ENCODE data around the gene RETREG1. TPM values are rescaled to one million over a fixed set of nuclear protein-coding genes. Genes with fewer than 3 reads are reported as not detected.

The RETREG1 gene
- total RNA-seq, 1 experiment from 2014 or later, result 3.4 TPM

- H3K4ac ChIP-seq (ENCODE audit: low read depth, low read length), result no peak overlapping the region
- no peak overlapping the region for H3T11ph ChIP-seq (ENCODE audit: low read length)
- H3K79me2 ChIP-seq (ENCODE audit: insufficient read depth, low read length), result no peaks in the 10 kb centered on the region
- H4K5ac ChIP-seq (ENCODE audit: insufficient read length, low read depth, low read length), result no peak overlapping the region
- no peak overlapping the region for H4K8ac ChIP-seq (replicated peaks; ENCODE audit: insufficient read length, low read depth, low read length)
- no peak overlapping the region for H3K27ac ChIP-seq (ENCODE audit: insufficient read length, low read depth, low read length)
- no peak overlapping the region for H2BK5ac ChIP-seq (ENCODE audit: insufficient read length, low read length)
- H3K23ac ChIP-seq (ENCODE audit: insufficient read length, low read depth, low read length), result no peak overlapping the region
- H3K79me1 ChIP-seq (ENCODE audit: insufficient read depth, low read depth, low read length, poor library complexity, severe bottlenecking), result no peaks in the 10 kb centered on the region
- H3K4me1 ChIP-seq (ENCODE audit: insufficient read depth, low read length), result no peaks in the 10 kb centered on the region
- no peak overlapping the region for H2AK5ac ChIP-seq (ENCODE audit: insufficient read length, low read length)
- no peaks in the 10 kb centered on the region for H3K27me3 ChIP-seq (ENCODE audit: insufficient read depth, low read length)
- H3K36me3 Mint-ChIP-seq (ENCODE audit: insufficient read depth in 1 of 3, low read depth in 3 of 3), result no peaks in the 10 kb centered on the region
- no peaks in the 10 kb centered on the region; a peak in 1 of 5 replicates for H3K9me3 Mint-ChIP-seq
- H2BK20ac ChIP-seq (ENCODE audit: low read depth, low read length, poor library complexity, severe bottlenecking), result no peak overlapping the region
- no peak overlapping the region for H2AFZ ChIP-seq (ENCODE audit: low read length)
- H3K56ac ChIP-seq (ENCODE audit: insufficient read length, low read depth, low read length), result no peak overlapping the region
- H3K27me3 Mint-ChIP-seq (ENCODE audit: low read depth), result peaks cover 4% of the 10 kb centered on the region; the same call in 1 of the 2 replicates
- H2BK120ac ChIP-seq (ENCODE audit: low read depth, low read length, poor library complexity, severe bottlenecking), result no peak overlapping the region
- no peak overlapping the region for H2BK15ac ChIP-seq (ENCODE audit: low read depth, low read length)
- no peak overlapping the region for H3K4me3 Mint-ChIP-seq
- H2BK12ac ChIP-seq (ENCODE audit: insufficient read length, low read depth, low read length), result no peak overlapping the region
- H4K91ac ChIP-seq (ENCODE audit: insufficient read length, low read depth, low read length), result no peak overlapping the region
- H3K23me2 ChIP-seq (ENCODE audit: insufficient read length, low read depth, low read length, poor library complexity, severe bottlenecking), result no peaks in the 10 kb centered on the region
- no CpG with 5 or more reads among the region's 1 CpG for WGBS (ENCODE audit: extremely low coverage, insufficient read length, low lambda C conversion rate)
- no peak overlapping the region for H3K18ac ChIP-seq (ENCODE audit: insufficient read length, low read depth, low read length)
- no peak overlapping the region for H3K9ac ChIP-seq (ENCODE audit: extremely low read depth, insufficient read length, low read length)
- H3K4me2 ChIP-seq (ENCODE audit: insufficient read depth, insufficient read length, low read length), result no peak overlapping the region
- H4K20me1 ChIP-seq (ENCODE audit: control insufficient read depth, insufficient read depth, insufficient read length), result no peaks in the 10 kb centered on the region
- H3K14ac ChIP-seq (ENCODE audit: insufficient read depth, low read length), result no peak overlapping the region
- no peaks in the 10 kb centered on the region for H3K9me3 ChIP-seq (ENCODE audit: control insufficient read depth, low read depth, low read length)
- no peak for TF ChIP-seq CTCF (conservative IDR thresholded peaks at IDR 0.05)
- peaks cover 5% of the 10 kb centered on the region in 2 experiments; a peak in 3 of 4 replicates for H3K4me1 Mint-ChIP-seq
- no peak for DNase-seq
- peak overlapping the region in 1 of 3 experiments; percentile 71; a peak in 1 of 7 replicates for H3K27ac Mint-ChIP-seq
Measured at GRCh38 chr5:16534280-16534679, 82.5 kb downstream of the RETREG1 start.
